A549 (cell line): Measurements from ENCODE around the gene LTK.
A peak's percentile ranks its signal among the peaks of the same experiment; 100 is the strongest.

Source experiments
- BHLHE40 ChIP-seq: IDR thresholded peaks from 2 replicates; pipeline ENCODE4 v1.6.1; 2012; ENCODE audit warnings: low read depth, low read length, inconsistent platforms
- CHD2 ChIP-seq: fragments of 150-350 bp; IDR thresholded peaks from 2 replicates; pipeline ENCODE4 v1.6.1; 2014; ENCODE audit warnings: low read length; ENCODE audit not compliant: partially characterized antibody
- CTCF ChIP-seq: fragments of >200 bp; sonication (Bioruptor Twin); formaldehyde crosslinking; IDR thresholded peaks from 3 replicates; pipeline ENCODE4 v1.5.1; 2016
- EP300 ChIP-seq, 2 experiments: fragments of >200 bp; sonication (Bioruptor Twin); formaldehyde crosslinking; IDR thresholded peaks; 2 replicates in 1 of 2; 3 replicates in 1 of 2; pipeline ENCODE4 v1.6.1; 2016 to 2017
- ESRRA ChIP-seq: fragments of 150-350 bp; IDR thresholded peaks from 2 replicates; pipeline ENCODE4 v1.6.1; 2014; ENCODE audit warnings: mild to moderate bottlenecking, low read length, borderline replicate concordance
- FOSL2 ChIP-seq, 2 experiments: fragments of 450-650 bp in 1 of 2; fragments of >200 bp in 1 of 2; sonication (Bioruptor Twin) in 1 of 2; formaldehyde crosslinking; IDR thresholded peaks; 2 replicates each; pipeline versions ENCODE4 v1.5.0 to v1.6.1; 2016 to 2020; ENCODE audit warnings: mild to moderate bottlenecking in 1 of 2, moderate library complexity in 1 of 2
- KDM1A ChIP-seq: fragments of 200-600 bp; sonication (generic); IDR thresholded peaks from 2 replicates; pipeline ENCODE4 v1.6.1; 2016; ENCODE audit warnings: low read depth, mild to moderate bottlenecking
- MAFK ChIP-seq: fragments of 450-650 bp; IDR thresholded peaks from 2 replicates; pipeline ENCODE4 v1.6.1; 2014; ENCODE audit not compliant: partially characterized antibody
- POLR2A ChIP-seq: IDR thresholded peaks from 2 replicates; pipeline ENCODE4 v1.6.1; 2012; ENCODE audit warnings: mild to moderate bottlenecking, low read length
- REST ChIP-seq: fragments of 200-600 bp; sonication (generic); IDR thresholded peaks from 2 replicates; pipeline ENCODE4 v1.6.1; 2016; ENCODE audit warnings: antibody characterized with exemption, mild to moderate bottlenecking, moderate library complexity
- USF2 ChIP-seq: fragments of 450-650 bp; IDR thresholded peaks from 2 replicates; pipeline ENCODE4 v1.6.1; 2014; ENCODE audit warnings: antibody characterized with exemption
- ZSCAN20 ChIP-seq: fragments of 250-450 bp; sonication (Bioruptor Pico); IDR thresholded peaks from 2 replicates; pipeline ENCODE4 v1.8.0; 2022; ENCODE audit warnings: mild to moderate bottlenecking, moderate library complexity

GRCh38 chr15:41546851-41547786 lies 33.5 kb upstream of the LTK start:
- TF ChIP-seq CTCF (no peak), KDM1A (no peak), FOSL2 (IDR thresholded peaks at IDR 0.05) (0 out of 2 replicates have a peak, but pooled peaks have one; percentile 12), FOSL2 (CRISPR knock-in tag; IDR thresholded peaks at IDR 0.05) (peak; percentile 68), POLR2A (no peak), REST (no peak), BHLHE40 (no peak), ESRRA (no peak), USF2 (no peak), CHD2 (no peak), EP300 (IDR thresholded peaks at IDR 0.05) (no peak), MAFK (no peak), ZSCAN20 (CRISPR knock-in tag) (no peak)
